Lower leg skin (tissue), 3 donors: ENCODE measurements around the gene SEC24C.

ENCODE experiments used
- POLR2A ChIP-seq, 2 donors: fragments of 450-650 bp; IDR thresholded peaks; one replicate each; pipeline ENCODE4 v1.6.1; 2016 to 2017; ENCODE audit warnings: antibody characterized with exemption in 2 of 2, mild to moderate bottlenecking in 1 of 2, moderate library complexity in 1 of 2
- TF ChIP-seq, protein P1 (sequence below), 3 donors: fragments of 450-650 bp; IDR thresholded peaks; one replicate each; pipeline ENCODE4 v1.5.1; 2016; ENCODE audit warnings: antibody characterized with exemption in 3 of 3, mild to moderate bottlenecking in 3 of 3, moderate library complexity in 2 of 3

DNA sequence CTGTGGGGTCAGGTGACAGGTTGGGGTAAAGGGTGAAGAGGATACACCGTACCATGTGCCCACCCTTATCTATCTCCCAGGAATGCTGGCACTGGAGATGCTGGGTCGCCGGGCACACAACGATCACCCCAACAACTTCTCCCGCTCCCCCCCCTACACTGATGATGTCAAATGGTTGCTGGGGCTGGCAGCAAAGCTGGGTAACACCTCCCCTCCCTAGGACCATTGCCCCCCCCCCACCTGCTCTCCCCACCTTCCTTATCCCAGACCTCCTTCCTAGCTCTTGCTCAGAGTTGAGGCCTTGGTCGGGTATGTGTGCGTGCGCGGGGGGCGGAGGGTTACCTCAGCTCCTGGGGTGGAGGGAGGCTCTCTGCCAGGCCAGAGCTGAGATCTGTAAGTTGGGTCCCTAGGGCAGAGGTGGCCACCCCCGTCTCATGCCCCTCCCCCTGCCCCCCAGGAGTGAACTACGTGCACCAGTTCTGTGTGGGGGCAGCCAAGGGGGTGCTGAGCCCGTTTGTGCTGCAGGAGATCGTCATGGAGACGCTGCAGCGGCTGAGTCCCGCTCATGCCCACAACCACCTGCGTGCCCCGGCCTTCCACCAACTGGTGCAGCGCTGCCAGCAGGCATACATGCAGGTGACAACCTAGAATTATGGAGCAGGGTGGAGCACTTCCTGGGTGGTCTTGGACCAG, 56.5 kb downstream of the SEC24C start:
- TF ChIP-seq, protein P1, sequence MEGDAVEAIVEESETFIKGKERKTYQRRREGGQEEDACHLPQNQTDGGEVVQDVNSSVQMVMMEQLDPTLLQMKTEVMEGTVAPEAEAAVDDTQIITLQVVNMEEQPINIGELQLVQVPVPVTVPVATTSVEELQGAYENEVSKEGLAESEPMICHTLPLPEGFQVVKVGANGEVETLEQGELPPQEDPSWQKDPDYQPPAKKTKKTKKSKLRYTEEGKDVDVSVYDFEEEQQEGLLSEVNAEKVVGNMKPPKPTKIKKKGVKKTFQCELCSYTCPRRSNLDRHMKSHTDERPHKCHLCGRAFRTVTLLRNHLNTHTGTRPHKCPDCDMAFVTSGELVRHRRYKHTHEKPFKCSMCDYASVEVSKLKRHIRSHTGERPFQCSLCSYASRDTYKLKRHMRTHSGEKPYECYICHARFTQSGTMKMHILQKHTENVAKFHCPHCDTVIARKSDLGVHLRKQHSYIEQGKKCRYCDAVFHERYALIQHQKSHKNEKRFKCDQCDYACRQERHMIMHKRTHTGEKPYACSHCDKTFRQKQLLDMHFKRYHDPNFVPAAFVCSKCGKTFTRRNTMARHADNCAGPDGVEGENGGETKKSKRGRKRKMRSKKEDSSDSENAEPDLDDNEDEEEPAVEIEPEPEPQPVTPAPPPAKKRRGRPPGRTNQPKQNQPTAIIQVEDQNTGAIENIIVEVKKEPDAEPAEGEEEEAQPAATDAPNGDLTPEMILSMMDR (IDR thresholded peaks at IDR 0.05): no peak
- no peak for TF ChIP-seq POLR2A (IDR thresholded peaks at IDR 0.05)
